HEK293 (cell line): ENCODE data around the gene WWOX.

Source experiments
- GLI2 ChIP-seq: fragments of 450-650 bp; formaldehyde crosslinking; IDR thresholded peaks from 2 replicates; pipeline ENCODE4; 2017; ENCODE audit warnings: missing biosample characterization, missing genetic modification characterization, low read depth, borderline replicate concordance
- GLI4 ChIP-seq: fragments of 450-650 bp; formaldehyde crosslinking; IDR thresholded peaks from 2 replicates; pipeline ENCODE4 v1.5.1; 2016; ENCODE audit warnings: missing biosample characterization, missing genetic modification characterization
- KLF16 ChIP-seq: fragments of 450-650 bp; formaldehyde crosslinking; IDR thresholded peaks from 2 replicates; pipeline ENCODE4 v1.5.1; 2017; ENCODE audit warnings: missing biosample characterization, missing genetic modification characterization
- MZF1 ChIP-seq: fragments of 450-650 bp; formaldehyde crosslinking; IDR thresholded peaks from 2 replicates; pipeline ENCODE4 v1.5.1; 2017; ENCODE audit warnings: missing biosample characterization, missing genetic modification characterization, borderline replicate concordance
- SETDB1 ChIP-seq: IDR thresholded peaks from one replicate; pipeline ENCODE4 v1.6.1; 2017; ENCODE audit warnings: mild to moderate bottlenecking, low read length, moderate library complexity, mixed read lengths; ENCODE audit not compliant: insufficient read length
- SP7 ChIP-seq: fragments of 450-650 bp; formaldehyde crosslinking; IDR thresholded peaks from 2 replicates; pipeline ENCODE4 v1.5.1; 2016; ENCODE audit warnings: missing biosample characterization, missing genetic modification characterization
- YY2 ChIP-seq: fragments of 450-650 bp; formaldehyde crosslinking; IDR thresholded peaks from 2 replicates; pipeline ENCODE4 v1.5.1; 2016; ENCODE audit warnings: missing biosample characterization, missing genetic modification characterization
- ZBTB20 ChIP-seq: fragments of 450-650 bp; formaldehyde crosslinking; IDR thresholded peaks from 2 replicates; pipeline ENCODE4 v1.5.1; 2016; ENCODE audit warnings: missing biosample characterization, missing genetic modification characterization
- ZFP37 ChIP-seq: fragments of 450-650 bp; formaldehyde crosslinking; IDR thresholded peaks from 2 replicates; pipeline ENCODE4 v1.5.1; 2016; ENCODE audit warnings: missing biosample characterization, missing genetic modification characterization
- ZNF211 ChIP-seq: fragments of 450-650 bp; formaldehyde crosslinking; IDR thresholded peaks from 2 replicates; pipeline ENCODE4 v1.5.1; 2016; ENCODE audit warnings: low read depth, missing biosample characterization, missing genetic modification characterization
- ZNF214 ChIP-seq: fragments of 450-650 bp; formaldehyde crosslinking; IDR thresholded peaks from 2 replicates; pipeline ENCODE4 v1.5.1; 2017; ENCODE audit warnings: missing biosample characterization, mild to moderate bottlenecking, missing genetic modification characterization, borderline replicate concordance
- ZNF23 ChIP-seq: fragments of 450-650 bp; formaldehyde crosslinking; IDR thresholded peaks from 2 replicates; pipeline ENCODE4 v1.5.1; 2016; ENCODE audit warnings: missing biosample characterization, missing genetic modification characterization, borderline replicate concordance
- ZNF335 ChIP-seq: fragments of 450-650 bp; formaldehyde crosslinking; conservative IDR thresholded peaks from 2 replicates; pipeline ENCODE4 v1.5.1; 2016; ENCODE audit warnings: missing biosample characterization, missing genetic modification characterization
- ZNF48 ChIP-seq: fragments of 450-650 bp; formaldehyde crosslinking; IDR thresholded peaks from 2 replicates; pipeline ENCODE4 v1.5.1; 2016; ENCODE audit warnings: missing biosample characterization, missing genetic modification characterization
- ZNF571 ChIP-seq: fragments of 450-650 bp; formaldehyde crosslinking; IDR thresholded peaks from 2 replicates; pipeline ENCODE4 v1.5.0; 2017; ENCODE audit warnings: missing biosample characterization, missing genetic modification characterization
- ZNF660 ChIP-seq: fragments of 450-650 bp; IDR thresholded peaks from 2 replicates; pipeline ENCODE4 v1.5.1; 2018; ENCODE audit warnings: missing biosample characterization, mild to moderate bottlenecking, missing genetic modification characterization
- ZNF677 ChIP-seq: fragments of 450-650 bp; IDR thresholded peaks from 2 replicates; pipeline ENCODE4 v1.5.0; 2018; ENCODE audit warnings: missing biosample characterization, mild to moderate bottlenecking, missing genetic modification characterization, moderate library complexity
- ZNF777 ChIP-seq: fragments of 450-650 bp; formaldehyde crosslinking; IDR thresholded peaks from 2 replicates; pipeline ENCODE4 v1.5.1; 2017; ENCODE audit warnings: missing biosample characterization, missing genetic modification characterization, borderline replicate concordance
- ZNF830 ChIP-seq: fragments of 450-650 bp; IDR thresholded peaks from 2 replicates; pipeline ENCODE4 v1.5.0; 2018; ENCODE audit warnings: missing biosample characterization, missing genetic modification characterization, low read depth, mild to moderate bottlenecking, moderate library complexity
- ZNF843 ChIP-seq: fragments of 450-650 bp; formaldehyde crosslinking; IDR thresholded peaks from 2 replicates; pipeline ENCODE4 v1.5.1; 2016; ENCODE audit warnings: missing biosample characterization, missing genetic modification characterization
- ZSCAN30 ChIP-seq: fragments of 450-650 bp; IDR thresholded peaks from 2 replicates; pipeline ENCODE4 v1.5.1; 2018; ENCODE audit warnings: missing biosample characterization, mild to moderate bottlenecking, missing genetic modification characterization, moderate library complexity
- TF ChIP-seq, protein P1 (sequence below): fragments of 450-650 bp; formaldehyde crosslinking; IDR thresholded peaks from 2 replicates; pipeline ENCODE4; 2016; ENCODE audit warnings: missing biosample characterization, missing genetic modification characterization
- TF ChIP-seq, protein P2 (sequence below): fragments of 450-650 bp; formaldehyde crosslinking; IDR thresholded peaks from 2 replicates; pipeline ENCODE4 v1.5.1; 2016; ENCODE audit warnings: missing biosample characterization, missing genetic modification characterization, borderline replicate concordance
- TF ChIP-seq, protein P3 (sequence below): fragments of 450-650 bp; formaldehyde crosslinking; IDR thresholded peaks from 2 replicates; pipeline ENCODE4 v1.5.1; 2016; ENCODE audit warnings: missing biosample characterization, missing genetic modification characterization
- TF ChIP-seq, protein P4 (sequence below): fragments of 450-650 bp; formaldehyde crosslinking; IDR thresholded peaks from 2 replicates; pipeline ENCODE4 v1.5.0; 2017; ENCODE audit warnings: missing biosample characterization, missing genetic modification characterization, borderline replicate concordance
- TF ChIP-seq, protein P5 (sequence below): fragments of 450-650 bp; formaldehyde crosslinking; IDR thresholded peaks from 2 replicates; pipeline ENCODE4 v1.5.1; 2016; ENCODE audit warnings: missing biosample characterization, missing genetic modification characterization, low read depth
- TF ChIP-seq, protein P6 (sequence below): fragments of 450-650 bp; formaldehyde crosslinking; IDR thresholded peaks from 2 replicates; pipeline ENCODE4 v1.5.1; 2016; ENCODE audit warnings: missing biosample characterization, missing genetic modification characterization

The WWOX gene

DNA sequence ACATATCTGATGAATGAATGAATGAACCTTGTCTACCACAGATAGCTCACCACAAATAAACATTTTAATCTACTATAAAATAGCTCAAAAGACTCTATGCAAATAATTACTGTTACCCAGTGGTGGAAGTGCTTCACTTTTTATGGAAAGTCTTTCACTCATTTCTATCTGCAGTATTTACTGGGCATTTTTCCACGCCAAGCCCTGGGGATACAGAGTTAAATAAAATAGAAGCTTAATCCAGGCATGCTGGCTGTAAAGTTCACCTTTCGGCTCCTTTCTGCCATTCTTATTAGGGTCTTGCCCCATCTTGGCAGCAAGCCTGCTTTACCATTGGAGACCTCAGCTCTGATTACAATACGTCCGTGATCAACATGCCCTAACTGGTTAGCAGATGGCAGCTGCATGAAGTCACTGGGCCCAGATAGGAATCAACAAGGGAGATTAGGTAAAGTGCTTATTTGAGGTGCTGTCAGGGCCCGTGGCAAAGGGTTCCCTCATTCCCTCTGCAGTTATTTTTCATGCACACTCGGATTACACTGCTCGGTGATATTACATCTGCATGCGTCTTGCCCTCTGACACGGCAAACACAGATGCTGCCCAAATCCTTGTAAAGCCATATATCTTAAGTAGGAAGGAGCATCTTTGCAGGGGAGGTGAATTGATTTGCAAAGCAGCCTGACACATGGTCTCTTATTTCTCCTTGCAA lies 648.9 kb downstream of the WWOX start (continued):
- TF ChIP-seq, protein P1, sequence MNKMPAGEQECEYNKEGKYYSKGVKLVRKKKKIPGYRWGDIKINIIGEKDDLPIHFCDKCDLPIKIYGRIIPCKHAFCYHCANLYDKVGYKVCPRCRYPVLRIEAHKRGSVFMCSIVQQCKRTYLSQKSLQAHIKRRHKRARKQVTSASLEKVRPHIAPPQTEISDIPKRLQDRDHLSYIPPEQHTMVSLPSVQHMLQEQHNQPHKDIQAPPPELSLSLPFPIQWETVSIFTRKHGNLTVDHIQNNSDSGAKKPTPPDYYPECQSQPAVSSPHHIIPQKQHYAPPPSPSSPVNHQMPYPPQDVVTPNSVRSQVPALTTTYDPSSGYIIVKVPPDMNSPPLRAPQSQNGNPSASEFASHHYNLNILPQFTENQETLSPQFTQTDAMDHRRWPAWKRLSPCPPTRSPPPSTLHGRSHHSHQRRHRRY = no peak
- TF ChIP-seq ZNF677 (tag by site-specific recombination) (0 out of 2 replicates have a peak, but pooled peaks have one; percentile 18), ZNF23 (tag by site-specific recombination) (no peak), KLF16 (tag by site-specific recombination) (0 out of 2 replicates have a peak, but pooled peaks have one; percentile 19), ZNF211 (tag by site-specific recombination) (no peak), ZNF660 (peak; percentile 18), SP7 (tag by site-specific recombination) (peak; percentile 97), GLI4 (tag by site-specific recombination) (no peak), ZFP37 (tag by site-specific recombination) (no peak), ZNF335 (tag by site-specific recombination) (peak; percentile 30; the same call in 1 of the 2 replicates), ZNF214 (tag by site-specific recombination) (no peak), ZNF843 (tag by site-specific recombination) (peak; percentile 98), MZF1 (tag by site-specific recombination) (peak; percentile 90; the same call in 1 of the 2 replicates), ZNF48 (tag by site-specific recombination) (no peak), ZBTB20 (tag by site-specific recombination) (peak; percentile 77), SETDB1 (no peak), ZNF830 (tag by site-specific recombination) (no peak), ZSCAN30 (tag by site-specific recombination) (peak; percentile 56), GLI2 (tag by site-specific recombination) (peak; percentile 5; the same call in 1 of the 2 replicates), YY2 (tag by site-specific recombination) (no peak), ZNF571 (no peak), ZNF777 (tag by site-specific recombination) (no peak)
- TF ChIP-seq, protein P2, sequence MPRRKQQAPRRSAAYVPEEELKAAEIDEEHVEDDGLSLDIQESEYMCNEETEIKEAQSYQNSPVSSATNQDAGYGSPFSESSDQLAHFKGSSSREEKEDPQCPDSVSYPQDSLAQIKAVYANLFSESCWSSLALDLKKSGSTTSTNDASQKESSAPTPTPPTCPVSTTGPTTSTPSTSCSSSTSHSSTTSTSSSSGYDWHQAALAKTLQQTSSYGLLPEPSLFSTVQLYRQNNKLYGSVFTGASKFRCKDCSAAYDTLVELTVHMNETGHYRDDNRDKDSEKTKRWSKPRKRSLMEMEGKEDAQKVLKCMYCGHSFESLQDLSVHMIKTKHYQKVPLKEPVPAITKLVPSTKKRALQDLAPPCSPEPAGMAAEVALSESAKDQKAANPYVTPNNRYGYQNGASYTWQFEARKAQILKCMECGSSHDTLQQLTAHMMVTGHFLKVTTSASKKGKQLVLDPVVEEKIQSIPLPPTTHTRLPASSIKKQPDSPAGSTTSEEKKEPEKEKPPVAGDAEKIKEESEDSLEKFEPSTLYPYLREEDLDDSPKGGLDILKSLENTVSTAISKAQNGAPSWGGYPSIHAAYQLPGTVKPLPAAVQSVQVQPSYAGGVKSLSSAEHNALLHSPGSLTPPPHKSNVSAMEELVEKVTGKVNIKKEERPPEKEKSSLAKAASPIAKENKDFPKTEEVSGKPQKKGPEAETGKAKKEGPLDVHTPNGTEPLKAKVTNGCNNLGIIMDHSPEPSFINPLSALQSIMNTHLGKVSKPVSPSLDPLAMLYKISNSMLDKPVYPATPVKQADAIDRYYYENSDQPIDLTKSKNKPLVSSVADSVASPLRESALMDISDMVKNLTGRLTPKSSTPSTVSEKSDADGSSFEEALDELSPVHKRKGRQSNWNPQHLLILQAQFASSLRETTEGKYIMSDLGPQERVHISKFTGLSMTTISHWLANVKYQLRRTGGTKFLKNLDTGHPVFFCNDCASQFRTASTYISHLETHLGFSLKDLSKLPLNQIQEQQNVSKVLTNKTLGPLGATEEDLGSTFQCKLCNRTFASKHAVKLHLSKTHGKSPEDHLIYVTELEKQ = peak; percentile 86; the same call in 1 of the 2 replicates
- TF ChIP-seq, protein P3, sequence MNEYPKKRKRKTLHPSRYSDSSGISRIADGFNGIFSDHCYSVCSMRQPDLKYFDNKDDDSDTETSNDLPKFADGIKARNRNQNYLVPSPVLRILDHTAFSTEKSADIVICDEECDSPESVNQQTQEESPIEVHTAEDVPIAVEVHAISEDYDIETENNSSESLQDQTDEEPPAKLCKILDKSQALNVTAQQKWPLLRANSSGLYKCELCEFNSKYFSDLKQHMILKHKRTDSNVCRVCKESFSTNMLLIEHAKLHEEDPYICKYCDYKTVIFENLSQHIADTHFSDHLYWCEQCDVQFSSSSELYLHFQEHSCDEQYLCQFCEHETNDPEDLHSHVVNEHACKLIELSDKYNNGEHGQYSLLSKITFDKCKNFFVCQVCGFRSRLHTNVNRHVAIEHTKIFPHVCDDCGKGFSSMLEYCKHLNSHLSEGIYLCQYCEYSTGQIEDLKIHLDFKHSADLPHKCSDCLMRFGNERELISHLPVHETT (tag by site-specific recombination) = 0 out of 2 replicates have a peak, but pooled peaks have one; percentile 26
- TF ChIP-seq, protein P4, sequence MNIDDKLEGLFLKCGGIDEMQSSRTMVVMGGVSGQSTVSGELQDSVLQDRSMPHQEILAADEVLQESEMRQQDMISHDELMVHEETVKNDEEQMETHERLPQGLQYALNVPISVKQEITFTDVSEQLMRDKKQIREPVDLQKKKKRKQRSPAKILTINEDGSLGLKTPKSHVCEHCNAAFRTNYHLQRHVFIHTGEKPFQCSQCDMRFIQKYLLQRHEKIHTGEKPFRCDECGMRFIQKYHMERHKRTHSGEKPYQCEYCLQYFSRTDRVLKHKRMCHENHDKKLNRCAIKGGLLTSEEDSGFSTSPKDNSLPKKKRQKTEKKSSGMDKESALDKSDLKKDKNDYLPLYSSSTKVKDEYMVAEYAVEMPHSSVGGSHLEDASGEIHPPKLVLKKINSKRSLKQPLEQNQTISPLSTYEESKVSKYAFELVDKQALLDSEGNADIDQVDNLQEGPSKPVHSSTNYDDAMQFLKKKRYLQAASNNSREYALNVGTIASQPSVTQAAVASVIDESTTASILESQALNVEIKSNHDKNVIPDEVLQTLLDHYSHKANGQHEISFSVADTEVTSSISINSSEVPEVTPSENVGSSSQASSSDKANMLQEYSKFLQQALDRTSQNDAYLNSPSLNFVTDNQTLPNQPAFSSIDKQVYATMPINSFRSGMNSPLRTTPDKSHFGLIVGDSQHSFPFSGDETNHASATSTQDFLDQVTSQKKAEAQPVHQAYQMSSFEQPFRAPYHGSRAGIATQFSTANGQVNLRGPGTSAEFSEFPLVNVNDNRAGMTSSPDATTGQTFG (tag by site-specific recombination) = no peak
- TF ChIP-seq, protein P5, sequence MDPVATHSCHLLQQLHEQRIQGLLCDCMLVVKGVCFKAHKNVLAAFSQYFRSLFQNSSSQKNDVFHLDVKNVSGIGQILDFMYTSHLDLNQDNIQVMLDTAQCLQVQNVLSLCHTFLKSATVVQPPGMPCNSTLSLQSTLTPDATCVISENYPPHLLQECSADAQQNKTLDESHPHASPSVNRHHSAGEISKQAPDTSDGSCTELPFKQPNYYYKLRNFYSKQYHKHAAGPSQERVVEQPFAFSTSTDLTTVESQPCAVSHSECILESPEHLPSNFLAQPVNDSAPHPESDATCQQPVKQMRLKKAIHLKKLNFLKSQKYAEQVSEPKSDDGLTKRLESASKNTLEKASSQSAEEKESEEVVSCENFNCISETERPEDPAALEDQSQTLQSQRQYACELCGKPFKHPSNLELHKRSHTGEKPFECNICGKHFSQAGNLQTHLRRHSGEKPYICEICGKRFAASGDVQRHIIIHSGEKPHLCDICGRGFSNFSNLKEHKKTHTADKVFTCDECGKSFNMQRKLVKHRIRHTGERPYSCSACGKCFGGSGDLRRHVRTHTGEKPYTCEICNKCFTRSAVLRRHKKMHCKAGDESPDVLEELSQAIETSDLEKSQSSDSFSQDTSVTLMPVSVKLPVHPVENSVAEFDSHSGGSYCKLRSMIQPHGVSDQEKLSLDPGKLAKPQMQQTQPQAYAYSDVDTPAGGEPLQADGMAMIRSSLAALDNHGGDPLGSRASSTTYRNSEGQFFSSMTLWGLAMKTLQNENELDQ (tag by site-specific recombination) = no peak
- TF ChIP-seq, protein P6, sequence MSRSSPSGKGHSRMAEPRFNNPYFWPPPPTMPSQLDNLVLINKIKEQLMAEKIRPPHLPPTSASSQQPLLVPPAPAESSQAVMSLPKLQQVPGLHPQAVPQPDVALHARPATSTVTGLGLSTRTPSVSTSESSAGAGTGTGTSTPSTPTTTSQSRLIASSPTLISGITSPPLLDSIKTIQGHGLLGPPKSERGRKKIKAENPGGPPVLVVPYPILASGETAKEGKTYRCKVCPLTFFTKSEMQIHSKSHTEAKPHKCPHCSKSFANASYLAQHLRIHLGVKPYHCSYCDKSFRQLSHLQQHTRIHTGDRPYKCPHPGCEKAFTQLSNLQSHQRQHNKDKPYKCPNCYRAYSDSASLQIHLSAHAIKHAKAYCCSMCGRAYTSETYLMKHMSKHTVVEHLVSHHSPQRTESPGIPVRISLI (tag by site-specific recombination) = no peak
